ENCODE measurements around the gene RALGAPB. TPM values are rescaled to one million over a fixed set of nuclear protein-coding genes. Genes with fewer than 3 reads are reported as not detected.

Gene RALGAPB
- total and polyA plus RNA-seq, 2 of the 13 experiments (the other 11 are each of a cell fraction or from before 2014, with no cell fraction given), result 17.6 to 30.6 TPM

DNA sequence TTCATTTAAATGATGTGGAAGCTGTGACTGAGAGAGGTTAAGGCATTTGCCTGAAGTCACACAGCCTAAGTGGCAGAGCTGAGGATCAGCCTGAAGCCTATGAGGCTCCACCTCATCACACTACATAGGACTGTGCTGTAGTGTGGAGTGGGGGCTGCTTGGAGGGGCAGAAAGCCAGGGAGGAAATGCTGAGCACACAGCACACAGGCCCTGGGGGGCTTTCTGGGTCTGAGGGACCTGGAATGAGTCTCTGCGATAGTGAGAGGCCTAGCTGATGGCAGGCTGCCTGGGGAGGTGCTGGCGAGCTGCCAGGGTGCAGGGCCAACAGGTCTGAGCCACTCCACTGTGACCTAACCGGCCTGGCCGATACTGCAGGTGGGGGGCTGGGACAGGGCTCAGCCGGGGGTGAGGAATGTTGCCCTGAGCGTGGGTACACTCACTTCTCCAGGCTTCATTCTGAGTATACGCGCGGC is 126.8 kb downstream of the RALGAPB start (continued):
- TF ChIP-seq, protein P1, sequence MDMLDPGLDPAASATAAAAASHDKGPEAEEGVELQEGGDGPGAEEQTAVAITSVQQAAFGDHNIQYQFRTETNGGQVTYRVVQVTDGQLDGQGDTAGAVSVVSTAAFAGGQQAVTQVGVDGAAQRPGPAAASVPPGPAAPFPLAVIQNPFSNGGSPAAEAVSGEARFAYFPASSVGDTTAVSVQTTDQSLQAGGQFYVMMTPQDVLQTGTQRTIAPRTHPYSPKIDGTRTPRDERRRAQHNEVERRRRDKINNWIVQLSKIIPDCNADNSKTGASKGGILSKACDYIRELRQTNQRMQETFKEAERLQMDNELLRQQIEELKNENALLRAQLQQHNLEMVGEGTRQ (IDR thresholded peaks at IDR 0.05; ENCODE audit: low read depth, low read length), result no peak
- TF ChIP-seq, protein P1 (CRISPR knock-in tag; IDR thresholded peaks at IDR 0.05; ENCODE audit: borderline replicate concordance), result no peak
- TF ChIP-seq KDM5A (IDR thresholded peaks at IDR 0.05; ENCODE audit: borderline replicate concordance, low read length) (no peak), ZNF670 (CRISPR knock-in tag; IDR thresholded peaks at IDR 0.05; ENCODE audit: borderline replicate concordance) (no peak), PHF21A (CRISPR knock-in tag; IDR thresholded peaks at IDR 0.05) (peak; percentile 46; the same call in 1 of the 2 replicates), ZNF180 (CRISPR knock-in tag; IDR thresholded peaks at IDR 0.05; ENCODE audit: borderline replicate concordance, low read depth) (no peak), NR2F1 (CRISPR knock-in tag; IDR thresholded peaks at IDR 0.05) (no peak), REL (CRISPR knock-in tag; conservative IDR thresholded peaks at IDR 0.05) (no peak), NCOA1 (CRISPR knock-in tag; IDR thresholded peaks at IDR 0.05) (no peak), ZNF337 (CRISPR knock-in tag; IDR thresholded peaks at IDR 0.05; ENCODE audit: borderline replicate concordance, low read depth) (no peak), ZNF562 (CRISPR knock-in tag; IDR thresholded peaks at IDR 0.05; ENCODE audit: borderline replicate concordance) (no peak), ZNF619 (CRISPR knock-in tag; IDR thresholded peaks at IDR 0.05) (no peak), ZNF44 (CRISPR knock-in tag; IDR thresholded peaks at IDR 0.05) (no peak), ZNF441 (CRISPR knock-in tag; IDR thresholded peaks at IDR 0.05; ENCODE audit: borderline replicate concordance) (no peak), ZMAT3 (CRISPR knock-in tag; conservative IDR thresholded peaks at IDR 0.05) (no peak), DNMT1 (CRISPR knock-in tag; IDR thresholded peaks at IDR 0.05) (0 out of 2 replicates have a peak, but pooled peaks have one; percentile 46), KAT2B (IDR thresholded peaks at IDR 0.05; ENCODE audit: borderline replicate concordance, low read depth, low read length) (no peak), PHF5A (CRISPR knock-in tag; IDR thresholded peaks at IDR 0.05; ENCODE audit: low read depth, unreplicated experiment) (no peak), ATF7 (IDR thresholded peaks at IDR 0.05) (no peak), ATF7 (CRISPR knock-in tag; IDR thresholded peaks at IDR 0.05) (no peak), SALL1 (CRISPR knock-in tag; IDR thresholded peaks at IDR 0.05) (peak; percentile 41; the same call in 1 of the 2 replicates), ZC3H4 (CRISPR knock-in tag; IDR thresholded peaks at IDR 0.05; ENCODE audit: borderline replicate concordance) (peak; percentile 49; the same call in 1 of the 2 replicates)
- TF ChIP-seq, protein P2, sequence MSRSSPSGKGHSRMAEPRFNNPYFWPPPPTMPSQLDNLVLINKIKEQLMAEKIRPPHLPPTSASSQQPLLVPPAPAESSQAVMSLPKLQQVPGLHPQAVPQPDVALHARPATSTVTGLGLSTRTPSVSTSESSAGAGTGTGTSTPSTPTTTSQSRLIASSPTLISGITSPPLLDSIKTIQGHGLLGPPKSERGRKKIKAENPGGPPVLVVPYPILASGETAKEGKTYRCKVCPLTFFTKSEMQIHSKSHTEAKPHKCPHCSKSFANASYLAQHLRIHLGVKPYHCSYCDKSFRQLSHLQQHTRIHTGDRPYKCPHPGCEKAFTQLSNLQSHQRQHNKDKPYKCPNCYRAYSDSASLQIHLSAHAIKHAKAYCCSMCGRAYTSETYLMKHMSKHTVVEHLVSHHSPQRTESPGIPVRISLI (CRISPR knock-in tag; IDR thresholded peaks at IDR 0.05; ENCODE audit: borderline replicate concordance), result no peak
- TF ChIP-seq, protein P3, sequence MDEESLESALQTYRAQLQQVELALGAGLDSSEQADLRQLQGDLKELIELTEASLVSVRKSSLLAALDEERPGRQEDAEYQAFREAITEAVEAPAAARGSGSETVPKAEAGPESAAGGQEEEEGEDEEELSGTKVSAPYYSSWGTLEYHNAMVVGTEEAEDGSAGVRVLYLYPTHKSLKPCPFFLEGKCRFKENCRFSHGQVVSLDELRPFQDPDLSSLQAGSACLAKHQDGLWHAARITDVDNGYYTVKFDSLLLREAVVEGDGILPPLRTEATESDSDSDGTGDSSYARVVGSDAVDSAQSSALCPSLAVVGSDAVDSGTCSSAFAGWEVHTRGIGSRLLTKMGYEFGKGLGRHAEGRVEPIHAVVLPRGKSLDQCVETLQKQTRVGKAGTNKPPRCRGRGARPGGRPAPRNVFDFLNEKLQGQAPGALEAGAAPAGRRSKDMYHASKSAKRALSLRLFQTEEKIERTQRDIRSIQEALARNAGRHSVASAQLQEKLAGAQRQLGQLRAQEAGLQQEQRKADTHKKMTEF (CRISPR knock-in tag; IDR thresholded peaks at IDR 0.05), result peak; percentile 30; the same call in 1 of the 2 replicates
- TF ChIP-seq, protein P4, sequence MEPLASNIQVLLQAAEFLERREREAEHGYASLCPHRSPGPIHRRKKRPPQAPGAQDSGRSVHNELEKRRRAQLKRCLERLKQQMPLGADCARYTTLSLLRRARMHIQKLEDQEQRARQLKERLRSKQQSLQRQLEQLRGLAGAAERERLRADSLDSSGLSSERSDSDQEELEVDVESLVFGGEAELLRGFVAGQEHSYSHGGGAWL (CRISPR knock-in tag; IDR thresholded peaks at IDR 0.05), result no peak
- TF ChIP-seq, protein P5, sequence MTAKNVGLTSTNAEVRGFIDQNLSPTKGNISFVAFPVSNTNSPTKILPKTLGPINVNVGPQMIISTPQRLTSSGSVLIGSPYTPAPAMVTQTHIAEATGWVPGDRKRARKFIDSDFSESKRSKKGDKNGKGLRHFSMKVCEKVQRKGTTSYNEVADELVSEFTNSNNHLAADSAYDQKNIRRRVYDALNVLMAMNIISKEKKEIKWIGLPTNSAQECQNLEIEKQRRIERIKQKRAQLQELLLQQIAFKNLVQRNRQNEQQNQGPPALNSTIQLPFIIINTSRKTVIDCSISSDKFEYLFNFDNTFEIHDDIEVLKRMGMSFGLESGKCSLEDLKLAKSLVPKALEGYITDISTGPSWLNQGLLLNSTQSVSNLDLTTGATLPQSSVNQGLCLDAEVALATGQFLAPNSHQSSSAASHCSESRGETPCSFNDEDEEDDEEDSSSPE (CRISPR knock-in tag; IDR thresholded peaks at IDR 0.05), result no peak
